SK-N-SH treated with all-trans-retinoic acid at 6 μM for 48 hours (cell line): ENCODE measurements around the gene NSG1.

Experiments
- ARNTL ChIP-seq: fragments of 450-650 bp; formaldehyde crosslinking; IDR thresholded peaks from 2 replicates; pipeline ENCODE4 v1.5.0; 2020; ENCODE audit warnings: low read depth, mild to moderate bottlenecking, moderate library complexity, borderline replicate concordance
- CREB5 ChIP-seq: fragments of 250-450 bp; sonication (Bioruptor Pico); IDR thresholded peaks from 2 replicates; pipeline ENCODE4 v1.5.1; 2020; ENCODE audit warnings: low read depth, mild to moderate bottlenecking, moderate library complexity
- CSDC2 ChIP-seq: fragments of 250-450 bp; sonication (Bioruptor Pico); IDR thresholded peaks from 2 replicates; pipeline ENCODE4 v1.5.0; 2020; ENCODE audit warnings: mild to moderate bottlenecking, moderate library complexity
- CSRNP3 ChIP-seq: fragments of 250-450 bp; sonication (Bioruptor Pico); IDR thresholded peaks from 2 replicates; pipeline ENCODE4 v1.5.1; 2021; ENCODE audit warnings: mild to moderate bottlenecking, moderate library complexity
- GLIS3 ChIP-seq: fragments of 250-450 bp; sonication (Bioruptor Pico); IDR thresholded peaks from 2 replicates; pipeline ENCODE4 v1.5.0; 2020; ENCODE audit warnings: mild to moderate bottlenecking, moderate library complexity
- ISL1 ChIP-seq: fragments of 250-450 bp; sonication (Bioruptor Pico); IDR thresholded peaks from 2 replicates; pipeline ENCODE4 v2.1.2; 2022; ENCODE audit warnings: mild to moderate bottlenecking, moderate library complexity
- PPARA ChIP-seq: fragments of 250-450 bp; sonication (Bioruptor Pico); IDR thresholded peaks from 2 replicates; pipeline ENCODE4 v1.5.0; 2020; ENCODE audit warnings: mild to moderate bottlenecking, borderline replicate concordance
- RARB ChIP-seq: fragments of 250-450 bp; sonication (Bioruptor Pico); IDR thresholded peaks from 2 replicates; pipeline ENCODE4 v1.8.0; 2021; ENCODE audit warnings: mild to moderate bottlenecking, moderate library complexity
- TSHZ2 ChIP-seq: fragments of 250-450 bp; sonication (Bioruptor Pico); IDR thresholded peaks from 2 replicates; pipeline ENCODE4 v1.5.0; 2020; ENCODE audit warnings: mild to moderate bottlenecking, moderate library complexity
- ZFP3 ChIP-seq: fragments of 250-450 bp; sonication (Bioruptor Pico); IDR thresholded peaks from 2 replicates; pipeline ENCODE4 v1.5.0; 2020; ENCODE audit warnings: mild to moderate bottlenecking, moderate library complexity
- ZNF70 ChIP-seq: fragments of 450-650 bp; formaldehyde crosslinking; IDR thresholded peaks from 2 replicates; pipeline ENCODE4 v1.5.0; 2020; ENCODE audit warnings: mild to moderate bottlenecking, moderate library complexity
- ZNF8 ChIP-seq: fragments of 450-650 bp; formaldehyde crosslinking; IDR thresholded peaks from 2 replicates; pipeline ENCODE4 v1.5.0; 2020; ENCODE audit warnings: mild to moderate bottlenecking, moderate library complexity
- TF ChIP-seq, protein P1 (sequence below): fragments of 250-450 bp; sonication (Bioruptor Pico); IDR thresholded peaks from 2 replicates; pipeline ENCODE4 v1.8.0; 2020; ENCODE audit warnings: mild to moderate bottlenecking, moderate library complexity, borderline replicate concordance
- TF ChIP-seq, protein P2 (sequence below): fragments of 250-450 bp; sonication (Bioruptor Pico); IDR thresholded peaks from 2 replicates; pipeline ENCODE4 v1.8.0; 2021; ENCODE audit warnings: low read depth, mild to moderate bottlenecking, moderate library complexity, borderline replicate concordance

DNA sequence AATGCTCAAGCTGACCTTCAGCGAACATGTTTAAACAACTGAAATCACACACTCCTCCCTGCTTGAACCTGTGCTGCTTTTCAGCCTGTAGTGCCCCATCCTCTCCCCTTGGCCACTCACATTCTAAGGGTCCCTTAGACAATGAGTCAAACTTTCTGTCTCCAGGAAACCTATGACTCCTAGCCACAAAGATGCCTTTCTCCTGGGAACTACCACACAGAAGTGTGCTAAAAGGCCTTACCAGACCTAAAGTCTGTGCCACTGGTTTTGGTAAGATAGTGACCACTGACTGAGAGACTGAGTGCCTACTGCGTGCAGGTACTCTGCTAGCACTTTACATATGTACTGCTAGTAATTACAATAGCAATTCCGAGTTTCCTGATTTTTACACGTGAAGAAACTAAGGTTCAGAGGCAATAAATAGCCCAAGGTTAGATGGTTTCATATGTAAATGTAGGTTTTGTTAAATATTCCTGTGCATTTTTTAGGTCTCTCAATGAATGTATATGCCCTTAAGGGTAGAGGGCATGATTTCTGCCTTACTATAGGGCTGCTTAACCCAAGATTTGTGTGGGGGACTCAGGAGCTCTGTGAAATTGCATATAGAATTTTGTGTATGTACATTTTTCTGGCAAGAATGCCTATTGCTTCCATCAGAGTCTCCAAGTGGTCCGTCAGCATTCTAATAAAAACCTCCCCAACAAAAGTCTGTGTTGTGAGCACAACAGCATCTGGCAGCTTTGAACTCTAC is 71.1 kb downstream of the NSG1 start:
- TF ChIP-seq CREB5 (no peak), ZFP3 (CRISPR knock-in tag) (no peak), ISL1 (no peak), CSRNP3 (CRISPR knock-in tag) (no peak), GLIS3 (no peak), RARB (CRISPR knock-in tag) (no peak), ARNTL (CRISPR knock-in tag) (no peak), TSHZ2 (CRISPR knock-in tag) (no peak), ZNF70 (CRISPR knock-in tag) (no peak), CSDC2 (CRISPR knock-in tag) (no peak), PPARA (CRISPR knock-in tag) (no peak), ZNF8 (CRISPR knock-in tag) (no peak)
- TF ChIP-seq, protein P1, sequence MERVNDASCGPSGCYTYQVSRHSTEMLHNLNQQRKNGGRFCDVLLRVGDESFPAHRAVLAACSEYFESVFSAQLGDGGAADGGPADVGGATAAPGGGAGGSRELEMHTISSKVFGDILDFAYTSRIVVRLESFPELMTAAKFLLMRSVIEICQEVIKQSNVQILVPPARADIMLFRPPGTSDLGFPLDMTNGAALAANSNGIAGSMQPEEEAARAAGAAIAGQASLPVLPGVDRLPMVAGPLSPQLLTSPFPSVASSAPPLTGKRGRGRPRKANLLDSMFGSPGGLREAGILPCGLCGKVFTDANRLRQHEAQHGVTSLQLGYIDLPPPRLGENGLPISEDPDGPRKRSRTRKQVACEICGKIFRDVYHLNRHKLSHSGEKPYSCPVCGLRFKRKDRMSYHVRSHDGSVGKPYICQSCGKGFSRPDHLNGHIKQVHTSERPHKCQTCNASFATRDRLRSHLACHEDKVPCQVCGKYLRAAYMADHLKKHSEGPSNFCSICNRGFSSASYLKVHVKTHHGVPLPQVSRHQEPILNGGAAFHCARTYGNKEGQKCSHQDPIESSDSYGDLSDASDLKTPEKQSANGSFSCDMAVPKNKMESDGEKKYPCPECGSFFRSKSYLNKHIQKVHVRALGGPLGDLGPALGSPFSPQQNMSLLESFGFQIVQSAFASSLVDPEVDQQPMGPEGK = no peak
- TF ChIP-seq, protein P2, sequence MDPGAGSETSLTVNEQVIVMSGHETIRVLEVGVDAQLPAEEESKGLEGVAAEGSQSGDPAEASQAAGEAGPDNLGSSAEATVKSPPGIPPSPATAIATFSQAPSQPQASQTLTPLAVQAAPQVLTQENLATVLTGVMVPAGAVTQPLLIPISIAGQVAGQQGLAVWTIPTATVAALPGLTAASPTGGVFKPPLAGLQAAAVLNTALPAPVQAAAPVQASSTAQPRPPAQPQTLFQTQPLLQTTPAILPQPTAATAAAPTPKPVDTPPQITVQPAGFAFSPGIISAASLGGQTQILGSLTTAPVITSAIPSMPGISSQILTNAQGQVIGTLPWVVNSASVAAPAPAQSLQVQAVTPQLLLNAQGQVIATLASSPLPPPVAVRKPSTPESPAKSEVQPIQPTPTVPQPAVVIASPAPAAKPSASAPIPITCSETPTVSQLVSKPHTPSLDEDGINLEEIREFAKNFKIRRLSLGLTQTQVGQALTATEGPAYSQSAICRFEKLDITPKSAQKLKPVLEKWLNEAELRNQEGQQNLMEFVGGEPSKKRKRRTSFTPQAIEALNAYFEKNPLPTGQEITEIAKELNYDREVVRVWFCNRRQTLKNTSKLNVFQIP (CRISPR knock-in tag) = no peak
